ENCODE data around the gene THOC7.

The THOC7 gene

GRCh38 chr3:63847718-63848450 is 15.7 kb downstream of the THOC7 start:
- no peak for TF ChIP-seq CTCF (IDR thresholded peaks at IDR 0.05; ENCODE audit: control insufficient read depth, extremely low read depth, insufficient read depth)
- DNase-seq (ENCODE audit: low read depth) = no peak
- H3K4me3 ChIP-seq (ENCODE audit: low read depth, low read length) = no peak overlapping the region

- no peak overlapping the region for H3K4me3 ChIP-seq (ENCODE audit: low read depth, low read length)
- TF ChIP-seq CTCF (IDR thresholded peaks at IDR 0.05; ENCODE audit: control insufficient read depth, extremely low read depth, insufficient read depth) = no peak
- DNase-seq (ENCODE audit: low read depth) = no peak
These were observed 18.4 kb downstream of the THOC7 start for GRCh38 chr3:63845215-63845614.

- no peak for DNase-seq (ENCODE audit: low read depth)
- no peak overlapping the region for H3K4me3 ChIP-seq (ENCODE audit: low read depth, low read length)
- no peak for TF ChIP-seq CTCF (IDR thresholded peaks at IDR 0.05; ENCODE audit: control insufficient read depth, extremely low read depth, insufficient read depth)
These were observed 21.5 kb downstream of the THOC7 start for GRCh38 chr3:63842127-63842526.

GRCh38 chr3:63841704-63842103 is 21.9 kb downstream of the THOC7 start:
- TF ChIP-seq CTCF (IDR thresholded peaks at IDR 0.05; ENCODE audit: control insufficient read depth, extremely low read depth, insufficient read depth) = no peak
- no peak for DNase-seq (ENCODE audit: low read depth)
- no peak overlapping the region for H3K4me3 ChIP-seq (ENCODE audit: low read depth, low read length)

- no peak for TF ChIP-seq CTCF (IDR thresholded peaks at IDR 0.05; ENCODE audit: control insufficient read depth, extremely low read depth, insufficient read depth)
- DNase-seq (ENCODE audit: low read depth) = no peak
- no peak overlapping the region for H3K4me3 ChIP-seq (ENCODE audit: low read depth, low read length)
These were observed 31.2 kb downstream of the THOC7 start for GRCh38 chr3:63832395-63832794.

- DNase-seq (ENCODE audit: low read depth) = no peak
- TF ChIP-seq CTCF (IDR thresholded peaks at IDR 0.05; ENCODE audit: control insufficient read depth, extremely low read depth, insufficient read depth) = no peak
- no peak overlapping the region for H3K4me3 ChIP-seq (ENCODE audit: low read depth, low read length)
These were observed 33.1 kb downstream of the THOC7 start for GRCh38 chr3:63830526-63830925.

- DNase-seq (ENCODE audit: low read depth) = no peak
- no peak for TF ChIP-seq CTCF (IDR thresholded peaks at IDR 0.05; ENCODE audit: control insufficient read depth, extremely low read depth, insufficient read depth)
- no peak overlapping the region for H3K4me3 ChIP-seq (ENCODE audit: low read depth, low read length)
These were observed 39.3 kb downstream of the THOC7 start for GRCh38 chr3:63824309-63824708.
